Left lung (tissue), 10 donors: ENCODE data around the gene MAP2K4. TPM values are rescaled to one million over a fixed set of nuclear protein-coding genes. Genes with fewer than 3 reads are reported as not detected.

Experiments used
- ATAC-seq: fragments of 200-7000 bp; cut with Tn5 transposase; one replicate; pipeline ENCODE4 v1.9.1; 2020; ENCODE audit warnings: moderate library complexity
- DNase-seq, 4 donors: peaks; one replicate each; pipeline ENCODE4 v3.0.0-alpha.2; 2013 to 2020
- H3K27ac ChIP-seq, 2 donors: fragments of 200-600 bp; sonication (generic) in 1 of 2; one replicate each; pipeline versions ENCODE4 v1.5.0 to v1.8.0; 2020 to 2021
- H3K27me3 ChIP-seq, 2 donors: fragments of 200-600 bp; sonication (generic) in 1 of 2; one replicate each; pipeline versions ENCODE4 v1.5.0 to v1.8.0; 2020 to 2021
- H3K36me3 ChIP-seq, 2 donors: fragments of 200-600 bp; sonication (generic) in 1 of 2; one replicate each; pipeline versions ENCODE4 v1.5.0 to v1.8.0; 2020 to 2021
- H3K4me1 ChIP-seq, 2 donors: fragments of 200-600 bp; one replicate each; pipeline ENCODE4 v1.8.0; 2021
- H3K4me3 ChIP-seq, 2 donors: fragments of 200-600 bp; sonication (generic) in 1 of 2; one replicate each; pipeline versions ENCODE4 v1.5.0 to v1.8.0; 2020 to 2021; ENCODE audit warnings: mild to moderate bottlenecking in 1 of 2
- H3K9me3 ChIP-seq, 2 donors: fragments of 200-600 bp; sonication (generic) in 1 of 2; one replicate each; pipeline versions ENCODE4 v1.5.0 to v1.8.0; 2020 to 2021
- intact Hi-C, 2 donors: fragments of 100-400 bp; cut with DNase I; formaldehyde crosslinking; loops; one replicate each; pipeline versions ENCODE4 v1.11.2 to v1.14.2; 2022
- polyA plus RNA-seq, 6 donors: library from polyadenylated mRNA; unstranded; fragments of 120-200 nt; gene quantifications; one replicate each; pipeline ENCODE4 v1.2.1, GENCODE V29; 2013; ENCODE audit not compliant: insufficient read length in 6 of 6
- total RNA-seq, 2 donors: library from RNA; stranded (reverse); fragmentation: NEBNext Ultra II Directional; extraction: Animal tissue kit (Norgen Biotek cat#: 25700); gene quantifications; one replicate each; pipeline ENCODE4 v1.2.1, GENCODE V29; 2021
- TF ChIP-seq, protein P1 (sequence below), 2 donors: fragments of 200-600 bp; sonication (generic) in 1 of 2; IDR thresholded peaks; one replicate each; pipeline versions ENCODE4 v1.5.0 to v1.8.0; 2021; ENCODE audit warnings: antibody characterized with exemption in 2 of 2
- donor health status: DM: no; HTN: yes; CAD: no.
- donor health status: DM: no; HTN: no; CAD: no.

MAP2K4 gene
- total and polyA plus RNA-seq, 8 donors = 29.4 to 36.7 (median 34.1) TPM

DNA sequence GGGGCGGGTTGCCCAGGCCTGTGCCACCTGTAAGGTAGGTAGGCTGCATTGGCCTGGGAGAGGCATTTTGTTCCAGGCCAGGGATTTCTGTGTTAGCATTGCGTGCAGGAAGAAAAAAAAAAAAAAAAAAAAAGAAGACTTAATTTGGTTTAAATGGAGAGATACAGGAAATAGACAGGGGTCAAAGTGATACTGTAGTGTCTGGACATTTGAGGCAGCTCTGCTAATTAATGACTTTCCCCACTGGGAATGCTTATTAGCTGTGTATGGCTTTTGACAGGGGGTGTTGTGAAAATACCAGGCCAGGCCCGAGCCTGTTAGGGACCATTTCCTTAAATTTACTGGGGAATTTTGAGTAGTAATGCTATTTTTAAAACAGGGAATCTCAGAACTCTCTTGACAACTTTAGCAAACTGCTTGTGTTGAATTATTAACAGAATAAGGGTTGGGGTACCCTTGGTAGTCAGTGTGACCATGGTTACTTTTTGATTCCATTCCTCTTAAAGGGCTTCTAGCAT lies 1.0 kb downstream of the MAP2K4 start:
- intact Hi-C loops = no loop called here
- no peaks in the 10 kb centered on the region for H3K9me3 ChIP-seq
- no peaks in the 10 kb centered on the region for H3K27me3 ChIP-seq
- H3K4me3 ChIP-seq = peak overlapping the region; percentile 80 to 82
- DNase-seq = no peak
- no peaks in the 10 kb centered on the region for H3K36me3 ChIP-seq
- peaks cover 15 to 41% of the 10 kb centered on the region in 2 donors for H3K4me1 ChIP-seq
- ATAC-seq = no peak
- H3K27ac ChIP-seq = peak overlapping the region; percentile 91
- TF ChIP-seq, protein P1, sequence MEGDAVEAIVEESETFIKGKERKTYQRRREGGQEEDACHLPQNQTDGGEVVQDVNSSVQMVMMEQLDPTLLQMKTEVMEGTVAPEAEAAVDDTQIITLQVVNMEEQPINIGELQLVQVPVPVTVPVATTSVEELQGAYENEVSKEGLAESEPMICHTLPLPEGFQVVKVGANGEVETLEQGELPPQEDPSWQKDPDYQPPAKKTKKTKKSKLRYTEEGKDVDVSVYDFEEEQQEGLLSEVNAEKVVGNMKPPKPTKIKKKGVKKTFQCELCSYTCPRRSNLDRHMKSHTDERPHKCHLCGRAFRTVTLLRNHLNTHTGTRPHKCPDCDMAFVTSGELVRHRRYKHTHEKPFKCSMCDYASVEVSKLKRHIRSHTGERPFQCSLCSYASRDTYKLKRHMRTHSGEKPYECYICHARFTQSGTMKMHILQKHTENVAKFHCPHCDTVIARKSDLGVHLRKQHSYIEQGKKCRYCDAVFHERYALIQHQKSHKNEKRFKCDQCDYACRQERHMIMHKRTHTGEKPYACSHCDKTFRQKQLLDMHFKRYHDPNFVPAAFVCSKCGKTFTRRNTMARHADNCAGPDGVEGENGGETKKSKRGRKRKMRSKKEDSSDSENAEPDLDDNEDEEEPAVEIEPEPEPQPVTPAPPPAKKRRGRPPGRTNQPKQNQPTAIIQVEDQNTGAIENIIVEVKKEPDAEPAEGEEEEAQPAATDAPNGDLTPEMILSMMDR (IDR thresholded peaks at IDR 0.05) = no peak

DNA sequence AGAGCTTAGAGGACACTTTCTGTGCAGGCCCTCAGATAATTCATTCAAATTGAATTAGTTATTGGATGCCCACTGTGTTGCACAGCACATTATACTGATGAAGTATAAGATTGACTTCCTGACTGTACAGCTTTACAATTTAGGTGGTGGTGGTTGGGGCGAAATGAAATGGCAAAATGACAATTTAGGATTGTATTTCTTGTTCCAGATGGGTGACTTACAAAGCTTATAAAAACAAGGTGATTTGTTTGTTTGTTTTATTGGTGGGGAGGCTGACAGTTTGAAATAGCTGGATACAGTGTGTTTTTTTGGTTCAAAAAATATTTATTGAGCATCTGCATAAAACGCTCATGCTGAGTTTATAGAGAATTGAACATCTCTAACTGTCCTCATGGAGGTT lies 1.6 kb downstream of the MAP2K4 start:
- Histone ChIP-seq H3K4me3 (peak overlapping the region in 1 of 2 donors; percentile 80), H3K36me3 (no peaks in the 10 kb centered on the region), H3K27ac (no peak overlapping the region), H3K27me3 (no peaks in the 10 kb centered on the region), H3K9me3 (no peaks in the 10 kb centered on the region), H3K4me1 (peaks cover 15 to 41% of the 10 kb centered on the region in 2 donors)
- TF ChIP-seq, protein P1 (IDR thresholded peaks at IDR 0.05) = no peak
- DNase-seq = no peak
- ATAC-seq = no peak
- intact Hi-C loops = no loop called here

DNA sequence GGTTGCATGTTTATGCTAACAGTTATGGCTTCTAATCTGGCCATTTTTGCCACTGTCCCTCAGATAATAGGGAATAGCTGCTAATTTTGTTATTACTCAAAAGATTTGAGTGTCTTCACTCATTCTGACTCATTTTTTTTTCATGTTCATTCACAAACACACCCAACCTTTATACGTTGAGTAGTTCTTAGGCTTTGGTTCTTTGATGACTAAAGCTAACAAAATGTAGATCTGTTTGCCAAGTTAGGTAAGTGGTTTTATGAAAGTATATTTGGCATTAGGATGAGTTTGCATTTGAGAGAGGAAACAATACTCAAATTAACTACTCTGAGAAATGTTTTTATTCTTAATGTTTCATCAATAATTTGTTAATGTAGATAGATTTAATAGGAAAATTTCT lies 3.6 kb downstream of the MAP2K4 start:
- intact Hi-C loops = no loop called here
- TF ChIP-seq, protein P1 (IDR thresholded peaks at IDR 0.05) = no peak
- Histone ChIP-seq H3K36me3 (no peaks in the 10 kb centered on the region), H3K27ac (no peak overlapping the region), H3K27me3 (no peaks in the 10 kb centered on the region), H3K4me1 (peaks cover 15 to 41% of the 10 kb centered on the region in 2 donors), H3K9me3 (no peaks in the 10 kb centered on the region), H3K4me3 (no peak overlapping the region)
- DNase-seq = no peak
- peak; percentile 15 for ATAC-seq

DNA sequence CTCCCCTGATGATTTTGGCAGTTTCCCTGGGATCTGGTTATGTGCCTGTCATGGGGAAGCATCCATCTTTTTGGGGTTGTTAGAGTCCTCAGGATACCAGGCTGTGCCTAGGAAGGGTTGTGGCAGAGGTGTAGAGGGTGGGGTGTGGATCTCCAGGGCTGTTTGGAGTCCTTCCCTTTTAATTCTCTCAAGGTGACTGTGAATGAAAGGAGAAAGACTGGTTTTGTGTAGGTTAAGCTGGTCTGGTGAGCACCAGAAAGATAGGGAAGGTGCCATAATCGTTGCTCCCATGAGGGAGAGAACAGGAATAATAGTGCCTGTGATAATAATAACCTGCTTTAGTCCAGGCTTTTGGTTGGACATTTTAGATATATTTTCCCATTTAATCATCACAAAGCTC lies 7.0 kb downstream of the MAP2K4 start:
- no peak for DNase-seq
- Histone ChIP-seq H3K4me1 (peaks cover 7 to 33% of the 10 kb centered on the region in 2 donors), H3K27ac (no peak overlapping the region), H3K4me3 (no peak overlapping the region), H3K27me3 (no peaks in the 10 kb centered on the region), H3K36me3 (no peaks in the 10 kb centered on the region), H3K9me3 (no peaks in the 10 kb centered on the region)
- TF ChIP-seq, protein P1 (IDR thresholded peaks at IDR 0.05) = no peak
- intact Hi-C loops = no loop called here
- no peak for ATAC-seq

DNA sequence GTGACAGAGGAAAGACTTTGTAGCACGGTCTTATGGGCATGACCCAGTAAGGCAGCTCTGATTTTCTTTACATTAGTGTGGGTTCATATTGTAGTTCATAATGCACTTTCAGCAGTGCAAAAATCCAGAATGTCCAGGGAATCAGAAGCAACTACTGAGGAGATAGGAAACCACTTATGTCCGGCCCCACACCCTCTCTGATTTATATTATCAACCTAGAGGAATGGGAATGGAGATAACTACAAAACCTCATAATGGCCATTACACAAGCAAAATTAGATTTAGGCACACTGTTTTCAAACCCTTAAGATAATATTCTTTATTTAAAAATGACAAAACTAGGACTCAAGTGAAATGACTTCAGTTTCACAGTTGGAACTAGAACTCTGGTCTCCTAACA lies 7.9 kb downstream of the MAP2K4 start:
- no peak overlapping the region for H3K27ac ChIP-seq
- TF ChIP-seq, protein P1 (IDR thresholded peaks at IDR 0.05) = no peak
- no peaks in the 10 kb centered on the region for H3K27me3 ChIP-seq
- ATAC-seq = no peak
- no peak for DNase-seq
- H3K4me3 ChIP-seq = no peak overlapping the region
- H3K9me3 ChIP-seq = no peaks in the 10 kb centered on the region
- intact Hi-C loops = no loop called here
- H3K36me3 ChIP-seq = no peaks in the 10 kb centered on the region
- peaks cover 5 to 23% of the 10 kb centered on the region in 2 donors for H3K4me1 ChIP-seq
